ENCODE results near the gene OR51A7. TPM values are rescaled to one million over a fixed set of nuclear protein-coding genes. Genes with fewer than 3 reads are reported as not detected.

The OR51A7 gene
- total and polyA plus RNA-seq, 2 of the 8 experiments (the other 6 are each of a cell fraction or from before 2014, with no cell fraction given) = not detected

GRCh38 chr11:4891996-4892640 lies 11.5 kb upstream of the OR51A7 start (continued):
- TF ChIP-seq ZNF274 (IDR thresholded peaks at IDR 0.05; ENCODE audit: borderline replicate concordance, extremely low read depth, low read length) = no peak
- TF ChIP-seq NRF1 (IDR thresholded peaks at IDR 0.05; ENCODE audit: low read depth, low read length) = no peak
- TF ChIP-seq TAF1 (IDR thresholded peaks at IDR 0.05; ENCODE audit: low read depth, low read length) = no peak
- no peak for TF ChIP-seq SAP30 (IDR thresholded peaks at IDR 0.05; ENCODE audit: insufficient read depth, insufficient replicate concordance, low read length)
- TF ChIP-seq SP1 (IDR thresholded peaks at IDR 0.05; ENCODE audit: low read depth, low read length) = no peak
- TF ChIP-seq BRCA1 (IDR thresholded peaks at IDR 0.05; ENCODE audit: low read depth, low read length) = no peak
- no peak for TF ChIP-seq CTBP2 (IDR thresholded peaks at IDR 0.05; ENCODE audit: borderline replicate concordance, insufficient read depth, insufficient read length, low read length)
- no peak for TF ChIP-seq SRF (IDR thresholded peaks at IDR 0.05; ENCODE audit: low read depth, low read length)

Data from H1 (cell line).